Prostate gland (tissue), 2 donors: ENCODE data around the gene E2F3.

Experiments used
- CTCF ChIP-seq, 4 experiments: fragments of 200-600 bp in 2 of 4; fragments of 450-650 bp in 2 of 4; sonication (generic) in 2 of 4; IDR thresholded peaks; 1 replicate in 3 of 4; 2 replicates in 1 of 4; pipeline ENCODE4 v1.5.1; 2016 to 2019; ENCODE audit warnings: antibody characterized with exemption in 4 of 4, mild to moderate bottlenecking in 2 of 4, moderate library complexity in 2 of 4
- POLR2A ChIP-seq: fragments of 450-650 bp; IDR thresholded peaks from one replicate; pipeline ENCODE4 v1.6.1; 2016; ENCODE audit warnings: antibody characterized with exemption, mild to moderate bottlenecking

GRCh38 chr6:20509212-20509611, 107.5 kb downstream of the E2F3 start:
- TF ChIP-seq CTCF (IDR thresholded peaks at IDR 0.05) (no peak), POLR2A (no peak)
